Stomach (tissue), 9 donors: Measurements from ENCODE around the gene CBL. TPM values are rescaled to one million over a fixed set of nuclear protein-coding genes. Genes with fewer than 3 reads are reported as not detected.
A peak's percentile ranks its signal among the peaks of the same experiment; 100 is the strongest.

ENCODE experiments used
- DNase-seq, 2 donors: peaks; one replicate each; pipeline versions ENCODE4 v3.0.0 to v3.0.0-alpha.2; 2013 to 2019
- H3K27ac ChIP-seq, 5 donors: fragments of 200-600 bp in 4 of 5; sonication (generic) in 4 of 5; one replicate each; pipeline ENCODE4 v1.5.1; 2013 to 2019; ENCODE audit warnings: mild to moderate bottlenecking in 1 of 5, moderate library complexity in 1 of 5
- H3K27me3 ChIP-seq, 3 donors: fragments of 200-600 bp; sonication (generic); one replicate each; pipeline ENCODE4 v1.5.1; 2017 to 2019; ENCODE audit warnings: mixed run types in 1 of 3
- H3K36me3 ChIP-seq, 4 donors: fragments of 200-600 bp; sonication (generic); 1 replicate in 3 of 4; 2 replicates in 1 of 4; pipeline ENCODE4 v1.5.1; 2016 to 2019
- H3K4me1 ChIP-seq, 4 donors: fragments of 200-600 bp; sonication (generic); one replicate each; pipeline ENCODE4 v1.5.1; 2016 to 2019
- H3K4me3 ChIP-seq, 4 donors: fragments of 200-600 bp; sonication (generic) in 3 of 4; one replicate each; pipeline ENCODE4 v1.5.1; 2016 to 2019; ENCODE audit warnings: mild to moderate bottlenecking in 1 of 4
- H3K9me3 ChIP-seq, 4 donors: fragments of 200-600 bp; sonication (generic); one replicate each; pipeline ENCODE4 v1.5.1; 2016 to 2019
- CTCF ChIP-seq, 7 experiments: fragments of 450-650 bp in 4 of 7; fragments of 200-600 bp in 3 of 7; sonication (generic) in 3 of 7; IDR thresholded peaks; one replicate each; pipeline ENCODE4 v1.5.1; 2016 to 2019; ENCODE audit warnings: antibody characterized with exemption in 7 of 7, control low read depth in 2 of 7, mild to moderate bottlenecking in 1 of 7
- EP300 ChIP-seq: sonication (generic); formaldehyde crosslinking; IDR thresholded peaks from one replicate; pipeline ENCODE4 v1.6.1; 2017; ENCODE audit warnings: antibody characterized with exemption
- POLR2A ChIP-seq, 4 donors: fragments of 450-650 bp; IDR thresholded peaks; one replicate each; pipeline ENCODE4 v1.6.1; 2016; ENCODE audit warnings: antibody characterized with exemption in 4 of 4, control low read depth in 2 of 4, mild to moderate bottlenecking in 1 of 4, moderate library complexity in 1 of 4
- POLR2AphosphoS5 ChIP-seq, 3 donors: sonication (generic); formaldehyde crosslinking; IDR thresholded peaks; one replicate each; pipeline ENCODE4 v1.6.1; 2016; ENCODE audit warnings: antibody characterized with exemption in 3 of 3
- WGBS, 5 donors: extraction: QIAGEN DNeasy Blood & Tissue Kit in 3 of 5; methylation state at CpG; one replicate each; pipeline versions ENCODE4 v1.1.5 to v1.1.7; 2013 to 2018; 5-methylcytosine and 5-hydroxymethylcytosine counted together
- intact Hi-C: fragments of 100-400 bp; cut with DNase I; formaldehyde crosslinking; loops from one replicate; pipeline ENCODE4 v1.15.1; 2023; ENCODE audit warnings: low total_unique reads
- polyA plus RNA-seq, 3 donors: library from polyadenylated mRNA; stranded (reverse); fragments of 200-250 nt; gene quantifications; one replicate each; pipeline ENCODE4 v1.2.3, GENCODE V29; 2013
- total RNA-seq, 5 donors: library from RNA; depleted of rRNA; stranded (reverse); fragments of >200 nt; gene quantifications; one replicate each; pipeline versions ENCODE4 v1.1.0 to v1.2.3, GENCODE V29; 2014 to 2016
- donor health status: healthy with polysubstance abuse.
- donor health status: Bipolar disorder and iron deficiency.
- donor health status: healthy.

The CBL gene
- total and polyA plus RNA-seq, 8 donors: 1.4 to 13.8 (median 7.9) TPM

GRCh38 chr11:119167933-119168332 lies 38.2 kb upstream of the CBL start:
- intact Hi-C loops: no loop called here
- WGBS, 5 donors: 20 to 43% (median 32%) methylated on average over 6 of the region's 6 CpGs
- Histone ChIP-seq H3K9me3 (no peaks in the 10 kb centered on the region), H3K4me1 (peaks cover 11 to 23% (median 17%) of the 10 kb centered on the region in 4 donors), H3K27me3 (no peaks in the 10 kb centered on the region), H3K27ac (peak overlapping the region; percentile 92 to 97 (median 96)), H3K4me3 (no peak overlapping the region), H3K36me3 (peaks cover 0 to 3% (median 2%) of the 10 kb centered on the region in 4 donors)
- TF ChIP-seq CTCF (IDR thresholded peaks at IDR 0.05) (no peak), POLR2AphosphoS5 (IDR thresholded peaks at IDR 0.05) (peak in 1 of 3 donors; percentile 53), EP300 (no peak), POLR2A (IDR thresholded peaks at IDR 0.05) (no peak)
- peak; percentile 65 to 86 for DNase-seq

GRCh38 chr11:119168471-119169281 lies 37.5 kb upstream of the CBL start, which contains the start of gene NLRX1:
Gene NLRX1, plus strand, starts transcription at chr11:119168725. Its CDS starts 2,679 bp downstream, at chr11:119171404.
- TF ChIP-seq POLR2AphosphoS5 (IDR thresholded peaks at IDR 0.05) (peak; percentile 52 to 88 (median 81)), POLR2A (IDR thresholded peaks at IDR 0.05) (peak in 1 of 4 donors; percentile 42), CTCF (IDR thresholded peaks at IDR 0.05) (peak in 5 of 7 experiments; percentile 80 to 89 (median 86)), EP300 (no peak)
- H3K27ac ChIP-seq: peak within 1 kb of the TSS; percentile 92 to 97 (median 96)
- peaks cover 11 to 23% (median 17%) of the 10 kb centered on the region in 4 donors for H3K4me1 ChIP-seq
- peak; percentile 85 to 96 for DNase-seq
- intact Hi-C loops: no loop called here
- H3K9me3 ChIP-seq: no peaks in the 10 kb centered on the region
- peaks cover 2 to 11% (median 10%) of the 10 kb centered on the region in 4 donors for H3K36me3 ChIP-seq
- no peaks in the 10 kb centered on the region for H3K27me3 ChIP-seq
- peak within 1 kb of the TSS; percentile 67 to 87 (median 74) for H3K4me3 ChIP-seq
- WGBS, 5 donors: 4 to 6% (median 5%) methylated on average over 25 to 63 of the region's 63 CpGs

- Histone ChIP-seq H3K4me3 (peak overlapping the region; percentile 67 to 87 (median 74)), H3K4me1 (peaks cover 11 to 23% (median 17%) of the 10 kb centered on the region in 4 donors), H3K27me3 (no peaks in the 10 kb centered on the region), H3K27ac (peak overlapping the region; percentile 92 to 97 (median 96)), H3K36me3 (peaks cover 8 to 17% (median 16%) of the 10 kb centered on the region in 4 donors), H3K9me3 (no peaks in the 10 kb centered on the region)
- WGBS, 5 donors: 6 to 13% (median 9%) methylated on average over 14 to 15 of the region's 15 CpGs
- DNase-seq: peak; percentile 33 to 76
- TF ChIP-seq POLR2A (IDR thresholded peaks at IDR 0.05) (no peak), EP300 (no peak), POLR2AphosphoS5 (IDR thresholded peaks at IDR 0.05) (no peak), CTCF (IDR thresholded peaks at IDR 0.05) (no peak)
- intact Hi-C loops: no loop called here
Measured at GRCh38 chr11:119169282-119169719, 36.8 kb upstream of the CBL start.

GRCh38 chr11:119172513-119172912 lies 33.6 kb upstream of the CBL start:
- TF ChIP-seq CTCF (IDR thresholded peaks at IDR 0.05) (no peak), EP300 (no peak), POLR2A (IDR thresholded peaks at IDR 0.05) (no peak), POLR2AphosphoS5 (IDR thresholded peaks at IDR 0.05) (no peak)
- WGBS, 5 donors: 80 to 93% (median 89%) methylated on average over 2 of the region's 2 CpGs
- intact Hi-C loops: no loop called here
- Histone ChIP-seq H3K4me1 (peaks cover 11 to 33% (median 17%) of the 10 kb centered on the region in 4 donors), H3K4me3 (no peak overlapping the region), H3K27me3 (no peaks in the 10 kb centered on the region), H3K9me3 (no peaks in the 10 kb centered on the region), H3K27ac (no peak overlapping the region), H3K36me3 (peaks cover 14 to 49% (median 39%) of the 10 kb centered on the region in 4 donors)
- no peak for DNase-seq
